ENCODE measurements around the gene KRT27.
"Not testable (repeated sequence)": the region's sequence is repeated elsewhere in the genome, so short reads cannot be mapped to it uniquely, and the experiment has no call there.

The KRT27 gene

DNA sequence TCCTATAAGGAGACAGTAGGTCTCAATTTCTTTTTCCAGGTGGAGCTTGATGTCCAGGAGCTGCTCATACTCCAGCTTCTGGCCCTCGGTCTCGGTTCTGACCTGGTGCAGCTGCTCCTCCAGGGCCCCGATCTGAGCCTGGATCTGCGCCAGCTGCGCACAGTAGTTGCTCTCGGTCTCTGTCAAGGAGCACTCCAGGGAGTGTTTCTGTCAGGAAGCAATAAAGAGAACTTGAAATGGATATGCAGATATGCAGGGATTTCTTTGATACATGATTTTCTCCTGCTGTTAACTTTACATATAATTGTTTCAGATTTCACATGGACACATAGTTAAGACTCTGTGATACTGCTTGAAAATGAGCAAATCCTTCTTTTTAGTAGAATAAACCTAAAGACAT is 32.0 kb downstream of the KRT27 start:
- DNase-seq = no peak

DNA sequence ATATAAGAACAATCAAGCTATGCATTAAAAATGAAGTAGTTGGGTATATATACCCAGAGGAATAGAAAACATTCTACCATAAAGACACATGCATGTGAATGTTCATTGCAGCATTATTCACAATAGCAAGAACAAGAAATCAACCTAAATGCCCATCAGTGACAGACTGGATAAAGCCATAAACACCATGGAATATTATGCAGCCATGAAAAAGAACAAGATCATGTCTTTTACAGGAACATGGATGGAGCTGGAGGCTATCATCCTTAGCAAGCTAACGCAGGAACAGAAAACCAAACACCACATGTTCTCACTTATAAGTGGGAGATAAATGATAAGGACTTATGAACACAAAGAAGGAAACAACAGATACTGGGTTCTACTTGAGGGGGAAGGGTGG is 33.7 kb downstream of the KRT27 start:
- not testable (repeated sequence) for DNase-seq

DNA sequence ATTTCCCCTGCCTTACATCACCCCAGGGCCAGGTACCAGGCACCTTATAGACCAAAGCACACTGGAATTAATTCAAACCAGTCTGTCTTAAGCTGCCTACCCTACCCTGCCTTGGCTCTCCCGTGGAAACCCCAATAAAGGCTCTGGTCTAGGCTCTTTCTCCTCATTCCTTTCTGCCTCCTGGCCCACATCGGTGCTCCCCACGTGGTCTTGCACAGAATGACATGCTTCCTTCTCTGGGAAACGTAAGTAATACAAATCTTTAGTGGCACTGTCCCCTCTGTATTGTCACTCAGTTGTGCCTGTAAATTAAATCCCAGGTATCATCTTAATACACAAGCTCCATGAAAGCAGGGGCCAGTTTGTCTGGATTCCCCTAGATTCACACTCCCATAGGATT is 43.8 kb downstream of the KRT27 start:
- no peak for DNase-seq

DNA sequence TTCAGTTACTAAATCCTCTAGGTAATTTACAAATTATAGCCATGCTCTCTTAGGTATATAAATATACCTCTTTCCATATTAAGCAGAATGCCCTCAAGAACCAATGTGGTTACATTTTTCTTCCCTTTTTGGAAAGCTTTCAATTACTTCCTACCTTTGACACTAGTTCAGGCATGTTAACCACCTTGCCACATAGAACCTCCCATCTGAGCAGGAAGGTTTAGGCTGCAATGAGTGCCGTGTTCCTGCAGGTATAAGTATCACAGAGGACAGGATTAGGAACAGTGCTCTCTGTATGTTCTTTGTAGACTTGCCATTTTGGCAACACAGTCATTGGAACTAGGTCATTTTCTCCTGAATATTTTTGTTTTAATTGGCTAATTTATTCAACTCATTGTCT is 47.3 kb downstream of the KRT27 start:
- no peak for DNase-seq

DNA sequence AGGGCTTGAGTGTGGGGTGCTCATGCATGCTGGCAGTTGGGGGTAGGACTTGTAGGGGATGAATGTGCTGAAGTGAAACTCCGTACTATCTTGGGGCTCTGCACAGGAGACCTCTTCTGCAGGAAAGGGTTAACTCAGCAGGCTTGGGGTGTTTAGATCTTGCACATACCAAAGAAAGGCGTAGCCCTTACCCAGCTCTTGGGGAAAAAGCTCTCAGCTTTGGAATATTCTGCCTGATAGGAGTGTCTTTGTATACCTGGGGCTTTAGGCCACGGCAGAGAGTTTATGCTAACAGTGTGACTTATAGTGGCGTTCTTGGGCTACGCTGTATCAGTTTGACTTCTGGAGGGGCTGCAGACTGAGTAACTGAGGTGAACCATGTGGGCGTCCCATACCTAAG is 48.3 kb downstream of the KRT27 start:
- no peak for DNase-seq

DNA sequence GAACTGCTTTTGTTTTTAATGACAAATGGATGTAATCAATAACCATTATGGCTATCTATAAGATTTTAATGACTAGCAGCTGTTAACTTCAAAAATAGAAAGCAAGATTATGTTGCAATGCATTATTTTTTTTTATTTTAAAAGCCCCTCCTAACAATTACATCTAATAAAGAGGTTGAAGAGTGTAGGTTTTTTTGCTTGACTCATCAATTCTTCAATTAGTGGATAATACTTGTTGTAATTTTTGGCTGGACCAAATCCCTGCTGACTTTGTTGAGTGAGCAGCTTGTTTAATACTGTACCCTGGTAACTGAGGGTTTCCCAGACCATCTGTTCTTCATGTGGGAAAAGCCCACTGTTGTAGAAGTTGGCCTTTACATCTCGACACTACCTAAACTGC is 51.4 kb downstream of the KRT27 start:
- DNase-seq = no peak

DNA sequence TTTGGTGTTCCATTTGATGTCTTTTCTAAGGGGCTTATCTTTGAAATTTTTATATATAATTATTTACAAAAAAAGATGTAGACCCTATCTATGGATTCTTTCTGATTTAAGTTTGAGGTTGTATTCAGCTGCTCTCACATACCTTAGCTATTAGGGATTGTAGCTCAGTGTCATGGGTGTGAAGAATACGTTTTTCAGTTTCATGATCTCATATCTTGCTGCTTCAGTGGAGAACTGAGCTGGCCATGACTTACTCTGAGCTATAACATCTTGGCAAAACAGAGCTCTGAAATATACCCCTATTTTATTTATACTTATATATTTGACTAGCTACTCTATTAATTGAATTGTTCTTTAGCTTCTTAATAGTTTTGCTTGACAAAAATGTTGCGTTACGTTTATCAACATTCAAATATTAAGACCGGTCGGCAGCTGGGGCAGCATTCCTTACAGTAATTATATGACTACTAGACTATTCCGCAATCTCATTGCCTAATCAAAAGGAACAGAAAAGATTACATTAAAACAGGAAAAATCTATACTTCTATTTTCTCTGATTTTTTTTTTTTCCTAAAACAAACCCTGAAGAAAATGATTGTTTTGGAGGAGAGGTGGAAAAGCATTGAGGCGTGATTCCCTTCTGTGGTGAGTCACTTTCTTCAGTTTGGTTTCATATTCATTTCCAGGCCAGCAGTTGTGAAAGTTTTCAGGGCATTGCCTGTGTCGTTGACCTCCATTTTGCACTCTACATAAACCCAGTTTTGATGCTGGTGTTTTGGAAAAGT is 54.7 kb downstream of the KRT27 start:
- DNase-seq = no peak

DNA sequence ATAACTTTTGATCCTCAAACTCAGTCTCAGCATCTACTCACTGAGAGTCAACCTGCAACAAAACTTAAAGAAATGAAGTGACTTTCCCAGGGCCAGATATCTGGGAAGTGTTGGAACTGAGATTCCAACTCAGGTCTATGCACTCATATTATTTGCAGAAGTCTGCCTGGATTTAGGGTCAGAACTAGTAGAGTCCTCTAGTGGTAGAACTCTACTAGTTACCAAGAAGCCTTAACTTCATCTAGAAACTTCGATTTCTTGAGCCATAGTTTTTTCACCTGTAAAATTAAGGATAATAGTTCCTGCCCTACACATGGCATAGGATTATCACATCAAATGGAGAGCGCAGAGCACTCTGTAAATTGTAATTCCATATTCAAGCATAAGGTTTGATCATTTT is 55.4 kb downstream of the KRT27 start:
- DNase-seq = no peak

Measured in activated CD4-positive, alpha-beta T cell treated with anti-CD3 and anti-CD28 coated beads, Interleukin-2, amount 50 U/mL, for 16 hours (primary cell).